Measurements from ENCODE around the gene LRRTM3. TPM values are rescaled to one million over a fixed set of nuclear protein-coding genes. Genes with fewer than 3 reads are reported as not detected.

The LRRTM3 gene
- total and polyA plus RNA-seq, 2 experiments from 2014 or later, result 0.21 to 0.37 TPM

DNA sequence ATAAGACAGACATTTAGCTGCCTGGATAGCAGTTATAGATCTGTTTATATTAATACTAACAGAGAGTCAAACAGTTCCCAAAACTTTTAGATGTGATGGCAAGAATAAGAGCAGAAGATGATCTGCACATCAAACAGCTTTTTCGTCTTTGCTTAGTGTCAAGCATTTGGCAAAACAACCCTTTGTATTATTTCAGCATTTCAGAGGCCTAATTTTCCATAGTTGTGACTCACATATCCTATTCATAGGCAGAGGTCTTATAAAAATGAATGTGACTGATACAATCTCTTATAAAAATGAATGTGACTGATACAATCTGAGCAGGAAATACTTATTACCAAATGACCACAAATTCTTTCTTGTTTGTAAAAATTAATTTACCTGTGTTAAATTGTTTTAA, 71.2 kb downstream of the LRRTM3 start (continued):
- TF ChIP-seq, protein P1, sequence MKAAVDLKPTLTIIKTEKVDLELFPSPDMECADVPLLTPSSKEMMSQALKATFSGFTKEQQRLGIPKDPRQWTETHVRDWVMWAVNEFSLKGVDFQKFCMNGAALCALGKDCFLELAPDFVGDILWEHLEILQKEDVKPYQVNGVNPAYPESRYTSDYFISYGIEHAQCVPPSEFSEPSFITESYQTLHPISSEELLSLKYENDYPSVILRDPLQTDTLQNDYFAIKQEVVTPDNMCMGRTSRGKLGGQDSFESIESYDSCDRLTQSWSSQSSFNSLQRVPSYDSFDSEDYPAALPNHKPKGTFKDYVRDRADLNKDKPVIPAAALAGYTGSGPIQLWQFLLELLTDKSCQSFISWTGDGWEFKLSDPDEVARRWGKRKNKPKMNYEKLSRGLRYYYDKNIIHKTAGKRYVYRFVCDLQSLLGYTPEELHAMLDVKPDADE (IDR thresholded peaks at IDR 0.05), result no peak
- TF ChIP-seq, protein P2, sequence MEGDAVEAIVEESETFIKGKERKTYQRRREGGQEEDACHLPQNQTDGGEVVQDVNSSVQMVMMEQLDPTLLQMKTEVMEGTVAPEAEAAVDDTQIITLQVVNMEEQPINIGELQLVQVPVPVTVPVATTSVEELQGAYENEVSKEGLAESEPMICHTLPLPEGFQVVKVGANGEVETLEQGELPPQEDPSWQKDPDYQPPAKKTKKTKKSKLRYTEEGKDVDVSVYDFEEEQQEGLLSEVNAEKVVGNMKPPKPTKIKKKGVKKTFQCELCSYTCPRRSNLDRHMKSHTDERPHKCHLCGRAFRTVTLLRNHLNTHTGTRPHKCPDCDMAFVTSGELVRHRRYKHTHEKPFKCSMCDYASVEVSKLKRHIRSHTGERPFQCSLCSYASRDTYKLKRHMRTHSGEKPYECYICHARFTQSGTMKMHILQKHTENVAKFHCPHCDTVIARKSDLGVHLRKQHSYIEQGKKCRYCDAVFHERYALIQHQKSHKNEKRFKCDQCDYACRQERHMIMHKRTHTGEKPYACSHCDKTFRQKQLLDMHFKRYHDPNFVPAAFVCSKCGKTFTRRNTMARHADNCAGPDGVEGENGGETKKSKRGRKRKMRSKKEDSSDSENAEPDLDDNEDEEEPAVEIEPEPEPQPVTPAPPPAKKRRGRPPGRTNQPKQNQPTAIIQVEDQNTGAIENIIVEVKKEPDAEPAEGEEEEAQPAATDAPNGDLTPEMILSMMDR (conservative IDR thresholded peaks at IDR 0.05; ENCODE audit: low read depth in 2 of 2), result no peak

DNA sequence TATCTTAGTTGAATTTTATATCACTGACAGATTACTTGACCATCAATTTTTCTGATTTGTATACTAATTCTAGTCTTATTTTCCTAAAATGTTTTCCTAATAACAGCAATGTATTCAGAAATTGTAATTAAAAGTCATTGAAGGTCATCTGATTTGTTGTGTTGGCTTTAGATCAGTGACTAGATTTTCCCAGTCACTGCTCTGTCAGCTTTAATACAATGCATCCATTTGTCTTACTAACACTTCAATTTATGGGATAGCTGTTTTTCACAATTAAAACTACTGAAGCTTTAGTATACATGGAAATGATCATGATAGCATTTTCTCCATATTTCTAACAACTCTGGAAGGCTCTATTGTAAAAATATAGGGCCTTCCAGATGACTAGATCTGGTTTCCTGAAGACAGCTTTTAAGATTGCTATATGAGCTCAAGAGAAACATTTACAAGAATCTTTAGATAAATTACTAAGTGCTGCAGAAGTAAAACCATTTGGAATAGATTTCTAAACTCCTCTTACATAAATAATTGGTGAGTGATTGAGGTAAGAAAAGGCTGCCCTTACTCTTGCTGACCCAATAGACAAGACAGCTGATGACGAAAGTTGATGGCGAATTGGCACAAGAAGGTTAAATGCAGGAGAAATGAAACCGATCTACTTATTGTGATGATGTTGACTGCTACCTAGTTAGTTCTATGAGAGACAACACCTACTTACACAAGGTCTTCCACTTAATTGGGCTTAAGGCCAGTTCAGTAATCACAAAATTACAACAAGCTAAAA, 74.1 kb downstream of the LRRTM3 start:
- H3K27ac ChIP-seq (ENCODE audit: low read depth), result no peak overlapping the region
- no peaks in the 10 kb centered on the region for H3K9me2 ChIP-seq (ENCODE audit: insufficient read depth)
- no peak overlapping the region for H3K4me3 ChIP-seq
- Mint-ChIP-seq H3K4me1 (peaks cover 8% of the 10 kb centered on the region), H3K4me3 (no peak overlapping the region), H3K27me3 (ENCODE audit: insufficient read depth, low read depth, poor library complexity) (no peaks in the 10 kb centered on the region), H3K9me3 (no peaks in the 10 kb centered on the region), H3K36me3 (ENCODE audit: low read depth) (no peaks in the 10 kb centered on the region), H3K27ac (no peak overlapping the region; the same call in 1 of the 2 replicates)
- no peaks in the 10 kb centered on the region for H3K36me3 ChIP-seq (ENCODE audit: insufficient read depth)
- no peak overlapping the region for H3K4me2 ChIP-seq
- H3K79me2 ChIP-seq (replicated peaks; ENCODE audit: insufficient read depth), result no peaks in the 10 kb centered on the region
- no peak overlapping the region for H2AFZ ChIP-seq
- no peaks in the 10 kb centered on the region for H4K20me1 ChIP-seq (replicated peaks; ENCODE audit: insufficient read depth)
- no peaks in the 10 kb centered on the region for H3F3A ChIP-seq (replicated peaks; ENCODE audit: low read depth)
- no peak for DNase-seq (ENCODE audit: low spot score)
- no peak for ATAC-seq
- H3K4me1 ChIP-seq (ENCODE audit: insufficient read depth), result peaks cover 4% of the 10 kb centered on the region; the same call in 1 of the 2 replicates
- no peaks in the 10 kb centered on the region for H3K27me3 ChIP-seq (ENCODE audit: insufficient read depth)
- TF ChIP-seq JUNB (IDR thresholded peaks at IDR 0.05; ENCODE audit: unreplicated experiment) (no peak), STAT1 (IDR thresholded peaks at IDR 0.05; ENCODE audit: unreplicated experiment) (no peak)
- TF ChIP-seq, protein P3, sequence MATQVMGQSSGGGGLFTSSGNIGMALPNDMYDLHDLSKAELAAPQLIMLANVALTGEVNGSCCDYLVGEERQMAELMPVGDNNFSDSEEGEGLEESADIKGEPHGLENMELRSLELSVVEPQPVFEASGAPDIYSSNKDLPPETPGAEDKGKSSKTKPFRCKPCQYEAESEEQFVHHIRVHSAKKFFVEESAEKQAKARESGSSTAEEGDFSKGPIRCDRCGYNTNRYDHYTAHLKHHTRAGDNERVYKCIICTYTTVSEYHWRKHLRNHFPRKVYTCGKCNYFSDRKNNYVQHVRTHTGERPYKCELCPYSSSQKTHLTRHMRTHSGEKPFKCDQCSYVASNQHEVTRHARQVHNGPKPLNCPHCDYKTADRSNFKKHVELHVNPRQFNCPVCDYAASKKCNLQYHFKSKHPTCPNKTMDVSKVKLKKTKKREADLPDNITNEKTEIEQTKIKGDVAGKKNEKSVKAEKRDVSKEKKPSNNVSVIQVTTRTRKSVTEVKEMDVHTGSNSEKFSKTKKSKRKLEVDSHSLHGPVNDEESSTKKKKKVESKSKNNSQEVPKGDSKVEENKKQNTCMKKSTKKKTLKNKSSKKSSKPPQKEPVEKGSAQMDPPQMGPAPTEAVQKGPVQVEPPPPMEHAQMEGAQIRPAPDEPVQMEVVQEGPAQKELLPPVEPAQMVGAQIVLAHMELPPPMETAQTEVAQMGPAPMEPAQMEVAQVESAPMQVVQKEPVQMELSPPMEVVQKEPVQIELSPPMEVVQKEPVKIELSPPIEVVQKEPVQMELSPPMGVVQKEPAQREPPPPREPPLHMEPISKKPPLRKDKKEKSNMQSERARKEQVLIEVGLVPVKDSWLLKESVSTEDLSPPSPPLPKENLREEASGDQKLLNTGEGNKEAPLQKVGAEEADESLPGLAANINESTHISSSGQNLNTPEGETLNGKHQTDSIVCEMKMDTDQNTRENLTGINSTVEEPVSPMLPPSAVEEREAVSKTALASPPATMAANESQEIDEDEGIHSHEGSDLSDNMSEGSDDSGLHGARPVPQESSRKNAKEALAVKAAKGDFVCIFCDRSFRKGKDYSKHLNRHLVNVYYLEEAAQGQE (IDR thresholded peaks at IDR 0.05; ENCODE audit: unreplicated experiment), result no peak
- TF ChIP-seq, protein P1 (IDR thresholded peaks at IDR 0.05), result no peak
- TF ChIP-seq, protein P2 (conservative IDR thresholded peaks at IDR 0.05; ENCODE audit: low read depth in 2 of 2), result no peak
- TF ChIP-seq, protein P4, sequence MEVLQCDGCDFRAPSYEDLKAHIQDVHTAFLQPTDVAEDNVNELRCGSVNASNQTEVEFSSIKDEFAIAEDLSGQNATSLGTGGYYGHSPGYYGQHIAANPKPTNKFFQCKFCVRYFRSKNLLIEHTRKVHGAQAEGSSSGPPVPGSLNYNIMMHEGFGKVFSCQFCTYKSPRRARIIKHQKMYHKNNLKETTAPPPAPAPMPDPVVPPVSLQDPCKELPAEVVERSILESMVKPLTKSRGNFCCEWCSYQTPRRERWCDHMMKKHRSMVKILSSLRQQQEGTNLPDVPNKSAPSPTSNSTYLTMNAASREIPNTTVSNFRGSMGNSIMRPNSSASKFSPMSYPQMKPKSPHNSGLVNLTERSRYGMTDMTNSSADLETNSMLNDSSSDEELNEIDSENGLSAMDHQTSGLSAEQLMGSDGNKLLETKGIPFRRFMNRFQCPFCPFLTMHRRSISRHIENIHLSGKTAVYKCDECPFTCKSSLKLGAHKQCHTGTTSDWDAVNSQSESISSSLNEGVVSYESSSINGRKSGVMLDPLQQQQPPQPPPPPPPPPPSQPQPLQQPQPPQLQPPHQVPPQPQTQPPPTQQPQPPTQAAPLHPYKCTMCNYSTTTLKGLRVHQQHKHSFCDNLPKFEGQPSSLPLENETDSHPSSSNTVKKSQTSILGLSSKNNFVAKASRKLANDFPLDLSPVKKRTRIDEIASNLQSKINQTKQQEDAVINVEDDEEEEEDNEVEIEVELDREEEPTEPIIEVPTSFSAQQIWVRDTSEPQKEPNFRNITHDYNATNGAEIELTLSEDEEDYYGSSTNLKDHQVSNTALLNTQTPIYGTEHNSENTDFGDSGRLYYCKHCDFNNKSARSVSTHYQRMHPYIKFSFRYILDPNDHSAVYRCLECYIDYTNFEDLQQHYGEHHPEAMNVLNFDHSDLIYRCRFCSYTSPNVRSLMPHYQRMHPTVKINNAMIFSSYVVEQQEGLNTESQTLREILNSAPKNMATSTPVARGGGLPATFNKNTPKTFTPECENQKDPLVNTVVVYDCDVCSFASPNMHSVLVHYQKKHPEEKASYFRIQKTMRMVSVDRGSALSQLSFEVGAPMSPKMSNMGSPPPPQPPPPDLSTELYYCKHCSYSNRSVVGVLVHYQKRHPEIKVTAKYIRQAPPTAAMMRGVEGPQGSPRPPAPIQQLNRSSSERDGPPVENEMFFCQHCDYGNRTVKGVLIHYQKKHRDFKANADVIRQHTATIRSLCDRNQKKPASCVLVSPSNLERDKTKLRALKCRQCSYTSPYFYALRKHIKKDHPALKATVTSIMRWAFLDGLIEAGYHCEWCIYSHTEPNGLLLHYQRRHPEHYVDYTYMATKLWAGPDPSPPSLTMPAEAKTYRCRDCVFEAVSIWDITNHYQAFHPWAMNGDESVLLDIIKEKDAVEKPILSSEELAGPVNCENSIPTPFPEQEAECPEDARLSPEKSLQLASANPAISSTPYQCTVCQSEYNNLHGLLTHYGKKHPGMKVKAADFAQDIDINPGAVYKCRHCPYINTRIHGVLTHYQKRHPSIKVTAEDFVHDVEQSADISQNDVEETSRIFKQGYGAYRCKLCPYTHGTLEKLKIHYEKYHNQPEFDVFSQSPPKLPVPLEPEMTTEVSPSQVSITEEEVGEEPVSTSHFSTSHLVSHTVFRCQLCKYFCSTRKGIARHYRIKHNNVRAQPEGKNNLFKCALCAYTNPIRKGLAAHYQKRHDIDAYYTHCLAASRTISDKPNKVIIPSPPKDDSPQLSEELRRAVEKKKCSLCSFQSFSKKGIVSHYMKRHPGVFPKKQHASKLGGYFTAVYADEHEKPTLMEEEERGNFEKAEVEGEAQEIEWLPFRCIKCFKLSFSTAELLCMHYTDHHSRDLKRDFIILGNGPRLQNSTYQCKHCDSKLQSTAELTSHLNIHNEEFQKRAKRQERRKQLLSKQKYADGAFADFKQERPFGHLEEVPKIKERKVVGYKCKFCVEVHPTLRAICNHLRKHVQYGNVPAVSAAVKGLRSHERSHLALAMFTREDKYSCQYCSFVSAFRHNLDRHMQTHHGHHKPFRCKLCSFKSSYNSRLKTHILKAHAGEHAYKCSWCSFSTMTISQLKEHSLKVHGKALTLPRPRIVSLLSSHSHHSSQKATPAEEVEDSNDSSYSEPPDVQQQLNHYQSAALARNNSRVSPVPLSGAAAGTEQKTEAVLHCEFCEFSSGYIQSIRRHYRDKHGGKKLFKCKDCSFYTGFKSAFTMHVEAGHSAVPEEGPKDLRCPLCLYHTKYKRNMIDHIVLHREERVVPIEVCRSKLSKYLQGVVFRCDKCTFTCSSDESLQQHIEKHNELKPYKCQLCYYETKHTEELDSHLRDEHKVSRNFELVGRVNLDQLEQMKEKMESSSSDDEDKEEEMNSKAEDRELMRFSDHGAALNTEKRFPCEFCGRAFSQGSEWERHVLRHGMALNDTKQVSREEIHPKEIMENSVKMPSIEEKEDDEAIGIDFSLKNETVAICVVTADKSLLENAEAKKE (CRISPR knock-in tag; IDR thresholded peaks at IDR 0.05), result no peak
